ENCODE data around the gene CCNL2. TPM values are rescaled to one million over a fixed set of nuclear protein-coding genes. Genes with fewer than 3 reads are reported as not detected.

CCNL2 gene
- total and polyA plus RNA-seq, 2 of the 13 experiments (the other 11 are each of a cell fraction or from before 2014, with no cell fraction given): 105 to 340 TPM

GRCh38 chr1:1432951-1433803 lies 34.0 kb upstream of the CCNL2 start (continued):
- TF ChIP-seq GMEB2 (CRISPR knock-in tag; IDR thresholded peaks at IDR 0.05; ENCODE audit: low read depth) (no peak), HNF1B (CRISPR knock-in tag; IDR thresholded peaks at IDR 0.05) (peak; percentile 94), GABPA (IDR thresholded peaks at IDR 0.05; ENCODE audit: low read depth, low read length) (no peak), GABPA (CRISPR knock-in tag; IDR thresholded peaks at IDR 0.05; ENCODE audit: low read depth) (peak; percentile 73), ZBTB4 (CRISPR knock-in tag; IDR thresholded peaks at IDR 0.05; ENCODE audit: borderline replicate concordance) (peak; percentile 57; the same call in 1 of the 2 replicates), ARNTL (CRISPR knock-in tag; IDR thresholded peaks at IDR 0.05) (peak; percentile 75), ZNF280B (CRISPR knock-in tag; IDR thresholded peaks at IDR 0.05; ENCODE audit: borderline replicate concordance) (no peak), ZBTB1 (CRISPR knock-in tag; IDR thresholded peaks at IDR 0.05; ENCODE audit: borderline replicate concordance) (no peak), KLF16 (CRISPR knock-in tag; IDR thresholded peaks at IDR 0.05) (peak in 1 of 2 experiments; percentile 96; a peak in 2 of 4 replicates), MEIS1 (CRISPR knock-in tag; IDR thresholded peaks at IDR 0.05; ENCODE audit: borderline replicate concordance) (peak; percentile 22; the same call in 1 of the 2 replicates), TBX3 (IDR thresholded peaks at IDR 0.05; ENCODE audit: borderline replicate concordance) (no peak), MYNN (CRISPR knock-in tag; IDR thresholded peaks at IDR 0.05; ENCODE audit: low read depth) (no peak), ZNF691 (CRISPR knock-in tag; IDR thresholded peaks at IDR 0.05; ENCODE audit: borderline replicate concordance, low read depth) (peak; percentile 77; the same call in 1 of the 2 replicates), SCMH1 (CRISPR knock-in tag; IDR thresholded peaks at IDR 0.05; ENCODE audit: borderline replicate concordance) (no peak), LRRFIP1 (CRISPR knock-in tag; conservative IDR thresholded peaks at IDR 0.05) (no peak)
